WI38 (cell line): ENCODE results near the gene SSNA1.

ENCODE experiments used
- H3K4me3 ChIP-seq: 2 replicates; pipeline ENCODE4 v1.5.1; 2011; ENCODE audit warnings: low read depth, mild to moderate bottlenecking, control low read depth, low read length
- CTCF ChIP-seq: IDR thresholded peaks from 2 replicates; pipeline ENCODE4 v1.5.1; 2012; ENCODE audit warnings: low read depth, mild to moderate bottlenecking, control low read depth, low read length

SSNA1 gene

DNA sequence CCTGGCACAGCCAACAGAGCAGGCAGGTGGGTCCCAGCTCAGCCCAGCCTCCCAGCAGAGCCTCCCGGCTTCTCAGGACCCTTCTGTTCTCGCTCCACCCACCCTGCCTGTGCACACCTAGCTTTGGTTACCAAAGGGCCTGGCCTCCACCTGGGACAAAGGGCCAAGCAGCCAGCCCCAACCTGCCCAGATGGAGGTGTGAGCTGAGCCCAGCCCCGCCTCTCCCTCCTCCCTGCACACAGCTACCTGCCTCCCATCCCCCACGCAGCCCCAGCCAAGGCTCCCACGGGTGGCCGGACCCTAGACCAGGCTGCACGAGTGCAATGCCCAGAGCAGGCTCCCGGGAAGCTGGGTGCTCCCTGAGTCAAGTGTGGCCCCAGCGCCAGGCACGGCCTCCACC lies 6.4 kb downstream of the SSNA1 start:
- no peak overlapping the region for H3K4me3 ChIP-seq
- TF ChIP-seq CTCF: no peak

DNA sequence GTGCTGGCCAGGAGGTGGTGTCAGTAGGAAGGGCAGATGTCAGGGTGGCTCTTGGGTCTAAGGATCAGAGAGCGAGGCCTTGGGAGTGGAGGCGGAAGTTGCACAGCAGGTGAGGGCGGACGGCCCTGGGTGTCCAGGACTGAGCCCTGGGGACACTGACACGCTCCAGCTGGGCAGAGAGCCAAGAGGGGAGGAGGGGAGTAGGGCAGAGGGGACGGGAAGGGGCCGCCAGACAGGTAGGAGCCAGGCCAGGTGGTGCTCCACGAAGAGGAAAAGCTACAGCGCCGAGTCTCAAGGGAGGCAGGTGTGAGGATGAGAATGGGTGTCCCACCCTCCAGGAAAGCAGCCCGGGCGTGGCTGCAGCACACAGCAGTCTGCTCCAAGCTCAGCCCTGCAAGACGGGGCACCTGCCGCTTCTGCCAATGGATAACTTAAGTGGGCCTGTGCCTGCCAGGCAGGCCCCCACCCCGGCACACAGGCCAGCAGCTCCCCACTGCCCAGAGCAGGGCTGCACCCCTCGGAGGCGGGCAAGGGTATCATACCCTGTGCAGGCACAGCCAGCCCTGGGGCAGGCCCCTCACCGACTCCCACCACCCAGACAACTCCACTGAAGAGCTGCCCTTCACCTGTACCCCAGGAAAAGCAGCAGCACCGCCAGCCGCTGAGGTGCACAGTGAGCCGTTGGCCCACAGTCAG lies 7.2 kb downstream of the SSNA1 start:
- no peak for TF ChIP-seq CTCF
- no peak overlapping the region for H3K4me3 ChIP-seq

GRCh38 chr9:137198051-137198901 lies 9.8 kb downstream of the SSNA1 start:
- no peak for TF ChIP-seq CTCF
- peak overlapping the region; percentile 17; the same call in 1 of the 2 replicates for H3K4me3 ChIP-seq

DNA sequence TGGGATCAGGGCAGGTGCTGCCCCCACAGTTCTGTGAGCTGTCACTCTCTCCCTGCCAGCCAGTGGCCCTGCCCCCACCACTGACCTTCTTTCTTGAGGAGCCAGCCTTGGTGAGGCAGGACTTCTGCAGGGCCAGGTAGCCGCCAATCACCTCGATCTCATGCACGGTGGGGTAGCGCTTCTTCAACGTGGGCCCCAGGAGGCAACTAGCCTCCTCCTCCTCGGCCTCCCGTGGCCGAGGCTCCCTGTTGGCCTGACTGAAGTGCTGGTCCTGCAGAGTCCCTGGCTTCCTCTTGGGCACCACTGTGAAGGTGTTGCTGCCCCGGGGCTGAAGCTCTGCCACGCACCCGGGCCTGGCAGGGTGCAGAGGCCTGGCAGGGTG lies 10.4 kb downstream of the SSNA1 start:
- H3K4me3 ChIP-seq: peak overlapping the region; percentile 58
- no peak for TF ChIP-seq CTCF

GRCh38 chr9:137199411-137200121 lies 11.1 kb downstream of the SSNA1 start:
- TF ChIP-seq CTCF: no peak
- H3K4me3 ChIP-seq: peak overlapping the region; percentile 58

- no peak for TF ChIP-seq CTCF
- H3K4me3 ChIP-seq: peak within 1 kb of the TSS; percentile 71
Measured at GRCh38 chr9:137200311-137201204, 12.1 kb downstream of the SSNA1 start, which contains the start of gene TPRN. Gene TPRN (minus strand): TSS chr9:137200741. CDS start chr9:137200711, 30 bp downstream.
